Eye (tissue), 1 donor: Measurements from ENCODE around the gene FKBP4.
A peak's percentile ranks its signal among the peaks of the same experiment; 100 is the strongest.
"Not testable (repeated sequence)": the region's sequence is repeated elsewhere in the genome, so short reads cannot be mapped to it uniquely, and the experiment has no call there.

Experiments
- DNase-seq: peaks from one replicate; pipeline ENCODE4 v3.0.0-alpha.2; 2015

The FKBP4 gene

GRCh38 chr12:2794736-2795289 is at the start of gene FKBP4:
FKBP4 (plus strand) TSS chr12:2794970; CDS start chr12:2795140, 170 bp downstream.
- DNase-seq, result peak; percentile 94

GRCh38 chr12:2745655-2746054 is 49.1 kb upstream of the FKBP4 start:
- no peak for DNase-seq

GRCh38 chr12:2749580-2749979 is 45.2 kb upstream of the FKBP4 start:
- no peak for DNase-seq

GRCh38 chr12:2750185-2750584 is 44.6 kb upstream of the FKBP4 start:
- no peak for DNase-seq

GRCh38 chr12:2751230-2751629 is 43.5 kb upstream of the FKBP4 start:
- no peak for DNase-seq

GRCh38 chr12:2751686-2752085 is 43.1 kb upstream of the FKBP4 start:
- DNase-seq, result no peak

- peak; percentile 96 for DNase-seq
Measured at GRCh38 chr12:2752676-2753371, 41.9 kb upstream of the FKBP4 start.

- DNase-seq, result no peak
Measured at GRCh38 chr12:2753536-2753935, 41.2 kb upstream of the FKBP4 start.

- no peak for DNase-seq
Measured at GRCh38 chr12:2754208-2754607, 40.6 kb upstream of the FKBP4 start.

GRCh38 chr12:2756756-2757155 is 38.0 kb upstream of the FKBP4 start:
- DNase-seq, result no peak

GRCh38 chr12:2759733-2760132 is 35.0 kb upstream of the FKBP4 start:
- no peak for DNase-seq

GRCh38 chr12:2764398-2764797 is 30.4 kb upstream of the FKBP4 start:
- no peak for DNase-seq

GRCh38 chr12:2765052-2765451 is 29.7 kb upstream of the FKBP4 start:
- DNase-seq, result no peak

- no peak for DNase-seq
Measured at GRCh38 chr12:2765608-2766007, 29.2 kb upstream of the FKBP4 start.

- no peak for DNase-seq
Measured at GRCh38 chr12:2768224-2768961, 26.4 kb upstream of the FKBP4 start.

GRCh38 chr12:2769866-2770533 is 24.8 kb upstream of the FKBP4 start:
- DNase-seq, result no peak

- not testable (repeated sequence) for DNase-seq
Measured at GRCh38 chr12:2770544-2770943, 24.2 kb upstream of the FKBP4 start.

GRCh38 chr12:2772370-2772769 is 22.4 kb upstream of the FKBP4 start:
- DNase-seq, result no peak

- DNase-seq, result no peak
Measured at GRCh38 chr12:2773199-2773875, 21.4 kb upstream of the FKBP4 start.

- DNase-seq, result no peak
Measured at GRCh38 chr12:2775431-2775830, 19.3 kb upstream of the FKBP4 start.

GRCh38 chr12:2776129-2776806 is 18.5 kb upstream of the FKBP4 start:
- no peak for DNase-seq

GRCh38 chr12:2779281-2779680 is 15.5 kb upstream of the FKBP4 start:
- no peak for DNase-seq
